Left lung (tissue), 10 donors: ENCODE data around the gene ANKRD50. TPM values are rescaled to one million over a fixed set of nuclear protein-coding genes. Genes with fewer than 3 reads are reported as not detected.

Experiments
- ATAC-seq: fragments of 200-7000 bp; cut with Tn5 transposase; one replicate; pipeline ENCODE4 v1.9.1; 2020; ENCODE audit warnings: moderate library complexity
- DNase-seq, 4 donors: peaks; one replicate each; pipeline ENCODE4 v3.0.0-alpha.2; 2013 to 2020
- H3K27ac ChIP-seq, 2 donors: fragments of 200-600 bp; sonication (generic) in 1 of 2; one replicate each; pipeline versions ENCODE4 v1.5.0 to v1.8.0; 2020 to 2021
- H3K27me3 ChIP-seq, 2 donors: fragments of 200-600 bp; sonication (generic) in 1 of 2; one replicate each; pipeline versions ENCODE4 v1.5.0 to v1.8.0; 2020 to 2021
- H3K36me3 ChIP-seq, 2 donors: fragments of 200-600 bp; sonication (generic) in 1 of 2; one replicate each; pipeline versions ENCODE4 v1.5.0 to v1.8.0; 2020 to 2021
- H3K4me1 ChIP-seq, 2 donors: fragments of 200-600 bp; one replicate each; pipeline ENCODE4 v1.8.0; 2021
- H3K4me3 ChIP-seq, 2 donors: fragments of 200-600 bp; sonication (generic) in 1 of 2; one replicate each; pipeline versions ENCODE4 v1.5.0 to v1.8.0; 2020 to 2021; ENCODE audit warnings: mild to moderate bottlenecking in 1 of 2
- H3K9me3 ChIP-seq, 2 donors: fragments of 200-600 bp; sonication (generic) in 1 of 2; one replicate each; pipeline versions ENCODE4 v1.5.0 to v1.8.0; 2020 to 2021
- intact Hi-C, 2 donors: fragments of 100-400 bp; cut with DNase I; formaldehyde crosslinking; loops; one replicate each; pipeline versions ENCODE4 v1.11.2 to v1.14.2; 2022
- polyA plus RNA-seq, 6 donors: library from polyadenylated mRNA; unstranded; fragments of 120-200 nt; gene quantifications; one replicate each; pipeline ENCODE4 v1.2.1, GENCODE V29; 2013; ENCODE audit not compliant: insufficient read length in 6 of 6
- total RNA-seq, 2 donors: library from RNA; stranded (reverse); fragmentation: NEBNext Ultra II Directional; extraction: Animal tissue kit (Norgen Biotek cat#: 25700); gene quantifications; one replicate each; pipeline ENCODE4 v1.2.1, GENCODE V29; 2021
- TF ChIP-seq, protein P1 (sequence below), 2 donors: fragments of 200-600 bp; sonication (generic) in 1 of 2; IDR thresholded peaks; one replicate each; pipeline versions ENCODE4 v1.5.0 to v1.8.0; 2021; ENCODE audit warnings: antibody characterized with exemption in 2 of 2
- donor health status: DM: no; HTN: yes; CAD: no.
- donor health status: DM: no; HTN: no; CAD: no.

ANKRD50 gene
- total and polyA plus RNA-seq, 8 donors, result 20.8 to 70.6 (median 63.1) TPM

DNA sequence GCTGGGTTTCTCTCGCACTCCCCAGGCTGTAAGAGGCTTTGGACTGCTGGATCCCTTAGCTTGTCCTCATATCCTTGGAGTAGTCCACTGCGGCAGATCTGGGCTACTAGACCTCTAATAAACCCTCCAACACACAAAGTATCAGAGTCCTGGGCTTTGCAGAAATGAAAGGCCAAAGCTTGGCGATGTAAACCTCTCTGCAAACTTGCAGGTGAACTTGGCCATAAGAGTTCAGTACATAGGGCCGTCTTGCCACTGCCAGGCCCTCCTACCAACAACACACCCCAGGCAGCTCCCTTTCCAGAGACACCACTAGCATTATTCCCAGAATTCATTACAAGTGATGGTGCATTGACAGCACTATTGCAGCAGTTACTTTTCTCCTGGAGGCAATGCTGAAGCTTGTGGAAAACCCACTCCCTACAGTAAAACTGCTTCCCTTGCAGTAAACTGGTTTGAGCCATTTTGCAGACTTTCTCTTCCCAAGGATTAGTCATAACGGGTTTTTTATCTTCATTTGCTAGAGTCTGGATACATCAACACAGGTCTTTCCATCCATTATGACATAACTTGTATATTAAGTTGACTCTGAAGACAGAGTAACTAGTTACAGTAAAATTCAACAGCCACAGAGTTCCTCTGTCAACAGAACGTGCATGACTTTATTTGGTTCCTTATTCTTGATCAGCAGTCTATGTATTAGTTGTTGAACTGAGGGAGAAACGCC, 2.4 kb downstream of the ANKRD50 start:
- DNase-seq, result no peak
- Histone ChIP-seq H3K4me1 (peaks cover 0 to 49% of the 10 kb centered on the region in 2 donors), H3K36me3 (no peaks in the 10 kb centered on the region), H3K9me3 (no peaks in the 10 kb centered on the region), H3K27ac (peak overlapping the region in 1 of 2 donors; percentile 96), H3K4me3 (peak overlapping the region; percentile 75 to 80), H3K27me3 (no peaks in the 10 kb centered on the region)
- ATAC-seq, result no peak
- intact Hi-C loops, result no loop called here
- TF ChIP-seq, protein P1, sequence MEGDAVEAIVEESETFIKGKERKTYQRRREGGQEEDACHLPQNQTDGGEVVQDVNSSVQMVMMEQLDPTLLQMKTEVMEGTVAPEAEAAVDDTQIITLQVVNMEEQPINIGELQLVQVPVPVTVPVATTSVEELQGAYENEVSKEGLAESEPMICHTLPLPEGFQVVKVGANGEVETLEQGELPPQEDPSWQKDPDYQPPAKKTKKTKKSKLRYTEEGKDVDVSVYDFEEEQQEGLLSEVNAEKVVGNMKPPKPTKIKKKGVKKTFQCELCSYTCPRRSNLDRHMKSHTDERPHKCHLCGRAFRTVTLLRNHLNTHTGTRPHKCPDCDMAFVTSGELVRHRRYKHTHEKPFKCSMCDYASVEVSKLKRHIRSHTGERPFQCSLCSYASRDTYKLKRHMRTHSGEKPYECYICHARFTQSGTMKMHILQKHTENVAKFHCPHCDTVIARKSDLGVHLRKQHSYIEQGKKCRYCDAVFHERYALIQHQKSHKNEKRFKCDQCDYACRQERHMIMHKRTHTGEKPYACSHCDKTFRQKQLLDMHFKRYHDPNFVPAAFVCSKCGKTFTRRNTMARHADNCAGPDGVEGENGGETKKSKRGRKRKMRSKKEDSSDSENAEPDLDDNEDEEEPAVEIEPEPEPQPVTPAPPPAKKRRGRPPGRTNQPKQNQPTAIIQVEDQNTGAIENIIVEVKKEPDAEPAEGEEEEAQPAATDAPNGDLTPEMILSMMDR (IDR thresholded peaks at IDR 0.05), result no peak

DNA sequence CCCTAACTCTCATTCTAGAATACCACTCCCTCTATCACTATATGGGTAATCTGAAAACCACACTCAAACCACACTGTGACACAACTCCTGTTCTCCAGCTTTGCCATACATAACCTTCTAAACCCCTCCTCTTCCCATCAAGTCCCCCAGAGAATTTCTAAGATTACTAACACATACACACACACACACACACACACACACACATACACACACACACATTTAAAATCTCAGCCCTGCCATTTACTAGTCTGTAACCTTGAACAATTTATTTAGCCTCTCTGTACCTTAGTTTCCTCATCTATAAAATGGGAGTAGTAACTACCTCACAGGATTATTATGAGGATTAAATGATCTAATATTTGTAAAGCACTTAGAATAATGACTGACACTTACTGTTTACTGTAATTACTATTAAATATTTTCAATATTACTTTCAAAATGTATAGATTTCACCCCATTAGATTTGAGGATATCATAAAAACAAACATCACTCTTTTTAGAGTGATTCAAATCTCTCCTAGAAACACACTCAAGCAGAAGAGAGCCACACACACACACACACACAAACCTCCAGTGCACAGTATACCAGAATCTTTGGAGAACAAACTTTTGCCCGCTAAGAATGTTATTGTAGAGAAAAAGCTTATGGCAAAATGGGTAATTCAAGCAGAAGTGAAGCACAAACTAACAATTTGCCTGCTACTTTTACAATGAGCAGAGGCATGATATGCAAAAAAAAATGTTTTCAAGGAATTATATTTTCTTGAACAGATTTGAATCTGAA, 3.8 kb downstream of the ANKRD50 start:
- TF ChIP-seq, protein P1 (IDR thresholded peaks at IDR 0.05), result no peak
- ATAC-seq, result no peak
- intact Hi-C loops, result no loop called here
- peak overlapping the region in 1 of 2 donors; percentile 80 for H3K4me3 ChIP-seq
- no peak for DNase-seq
- H3K27ac ChIP-seq, result no peak overlapping the region
- H3K36me3 ChIP-seq, result peaks cover 0 to 4% of the 10 kb centered on the region in 2 donors
- H3K27me3 ChIP-seq, result no peaks in the 10 kb centered on the region
- H3K9me3 ChIP-seq, result no peaks in the 10 kb centered on the region
- peaks cover 0 to 53% of the 10 kb centered on the region in 2 donors for H3K4me1 ChIP-seq

DNA sequence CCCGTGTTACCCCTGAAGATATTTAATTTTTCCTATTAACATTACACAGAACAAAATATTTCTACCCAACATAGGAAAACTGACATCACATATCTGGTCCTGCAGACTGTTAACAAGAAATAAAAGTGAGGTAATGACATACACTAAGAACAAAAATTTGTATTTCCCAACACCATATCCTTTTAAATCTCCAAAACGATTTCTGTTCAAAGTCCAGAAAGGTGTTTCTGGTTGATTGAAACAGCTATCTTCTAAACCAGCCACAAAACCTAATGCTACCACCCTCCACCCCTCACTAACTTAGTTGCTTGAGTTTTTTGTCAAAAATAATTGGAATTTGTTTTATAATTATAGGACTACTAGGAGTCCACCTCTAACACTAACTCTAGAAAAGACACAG, 7.1 kb downstream of the ANKRD50 start:
- Histone ChIP-seq H3K27ac (no peak overlapping the region), H3K27me3 (no peaks in the 10 kb centered on the region), H3K4me3 (no peak overlapping the region), H3K9me3 (no peaks in the 10 kb centered on the region), H3K36me3 (peaks cover 0 to 13% of the 10 kb centered on the region in 2 donors), H3K4me1 (peaks cover 8 to 47% of the 10 kb centered on the region in 2 donors)
- intact Hi-C loops, result no loop called here
- ATAC-seq, result no peak
- DNase-seq, result no peak
- TF ChIP-seq, protein P1 (IDR thresholded peaks at IDR 0.05), result no peak

DNA sequence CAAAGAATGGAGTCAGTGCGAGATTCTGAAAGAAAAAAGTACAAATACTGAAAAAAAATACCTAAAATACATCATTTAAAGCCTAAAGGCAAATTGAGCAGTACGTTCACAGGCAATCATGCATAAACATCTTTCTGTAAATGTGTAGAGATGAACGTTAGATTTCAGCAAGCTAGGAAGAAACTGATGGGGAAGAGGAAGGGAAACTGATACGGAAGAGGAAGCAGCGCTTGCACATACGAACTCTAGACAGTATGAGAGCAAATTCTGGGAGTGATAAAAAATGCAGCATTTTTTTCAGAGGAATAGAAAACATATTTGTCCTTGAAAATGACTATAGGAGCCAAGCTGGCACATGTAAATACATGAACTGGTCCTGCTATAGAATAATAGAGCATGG, 9.4 kb downstream of the ANKRD50 start:
- Histone ChIP-seq H3K9me3 (no peaks in the 10 kb centered on the region), H3K27ac (no peak overlapping the region), H3K36me3 (peaks cover 0 to 13% of the 10 kb centered on the region in 2 donors), H3K27me3 (no peaks in the 10 kb centered on the region), H3K4me3 (no peak overlapping the region), H3K4me1 (peaks cover 8 to 27% of the 10 kb centered on the region in 2 donors)
- ATAC-seq (no peak), DNase-seq (no peak)
- intact Hi-C loops, result no loop called here
- TF ChIP-seq, protein P1 (IDR thresholded peaks at IDR 0.05), result no peak

DNA sequence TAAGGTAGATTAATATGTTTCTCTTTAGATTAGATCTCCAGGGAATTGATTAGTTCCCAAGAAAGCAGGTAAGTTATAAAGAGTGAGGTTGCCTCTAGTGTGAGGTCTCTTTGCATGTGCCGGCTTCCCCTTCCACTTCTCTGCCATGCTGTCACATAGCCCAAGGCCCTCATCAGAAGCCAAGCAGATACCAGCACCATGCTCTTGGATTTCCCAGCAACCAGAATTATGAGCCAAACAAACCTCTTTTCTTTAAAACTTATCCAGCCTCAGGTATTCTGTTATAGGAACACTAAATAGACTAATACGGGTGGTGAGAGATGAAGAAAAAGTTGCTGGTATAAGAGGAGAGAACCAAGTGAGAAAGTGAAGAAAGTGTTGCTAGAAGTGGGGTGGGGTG, 15.1 kb downstream of the ANKRD50 start:
- DNase-seq (no peak), ATAC-seq (no peak)
- peaks cover 0 to 3% of the 10 kb centered on the region in 2 donors for H3K4me1 ChIP-seq
- H3K27ac ChIP-seq, result no peak overlapping the region
- peaks cover 0 to 10% of the 10 kb centered on the region in 2 donors for H3K36me3 ChIP-seq
- intact Hi-C loops, result no loop called here
- no peaks in the 10 kb centered on the region for H3K27me3 ChIP-seq
- TF ChIP-seq, protein P1 (IDR thresholded peaks at IDR 0.05), result no peak
- H3K9me3 ChIP-seq, result peaks cover 0 to 11% of the 10 kb centered on the region in 2 donors
- no peak overlapping the region for H3K4me3 ChIP-seq
